ENCODE measurements around the gene ISYNA1. TPM values are rescaled to one million over a fixed set of nuclear protein-coding genes. Genes with fewer than 3 reads are reported as not detected.

The ISYNA1 gene
- total and polyA plus RNA-seq, 12 donors = 12.6 to 137 (median 20.5) TPM

- H3K27me3 ChIP-seq = peaks cover 0 to 23% (median 0%) of the 10 kb centered on the region in 7 donors
- intact Hi-C loops (cut with DNase I) = no loop called here
- ATAC-seq (no peak), DNase-seq (no peak)
- TF ChIP-seq CTCF (IDR thresholded peaks at IDR 0.05) = no peak
- no peak overlapping the region for H3K27ac ChIP-seq
- 95 to 96% methylated on average over 45 to 49 of the region's 49 CpGs for WGBS, 2 donors
- no peak overlapping the region for H3K4me3 ChIP-seq
- peaks cover 0 to 29% (median 0%) of the 10 kb centered on the region in 9 donors for H3K36me3 ChIP-seq
- no peaks in the 10 kb centered on the region for H3K9me3 ChIP-seq
- peaks cover 11 to 59% (median 38%) of the 10 kb centered on the region in 9 donors for H3K4me1 ChIP-seq
These were observed 2.6 kb downstream of the ISYNA1 start for GRCh38 chr19:18435178-18435841.

GRCh38 chr19:18434411-18435175 lies 3.3 kb downstream of the ISYNA1 start:
- TF ChIP-seq CTCF (IDR thresholded peaks at IDR 0.05) = no peak
- Histone ChIP-seq H3K4me3 (peak overlapping the region in 3 of 10 donors; percentile 51 to 57 (median 53)), H3K27me3 (peaks cover 0 to 23% (median 0%) of the 10 kb centered on the region in 7 donors), H3K27ac (peak overlapping the region in 4 of 10 donors; percentile 32 to 62 (median 46)), H3K36me3 (peaks cover 0 to 29% (median 0%) of the 10 kb centered on the region in 9 donors), H3K9me3 (no peaks in the 10 kb centered on the region), H3K4me1 (peaks cover 14 to 65% (median 42%) of the 10 kb centered on the region in 9 donors)
- no peak for DNase-seq
- ATAC-seq = no peak
- intact Hi-C loops (cut with DNase I) = no loop called here
- 90% methylated on average over 20 to 21 of the region's 21 CpGs for WGBS, 2 donors

GRCh38 chr19:18433735-18434398 lies 4.1 kb downstream of the ISYNA1 start:
- peaks cover 20 to 70% (median 46%) of the 10 kb centered on the region in 9 donors for H3K4me1 ChIP-seq

More at GRCh38 chr19:18433735-18434398, 4.1 kb downstream of the ISYNA1 start:
- DNase-seq = no peak
- TF ChIP-seq CTCF (IDR thresholded peaks at IDR 0.05) = no peak
- Histone ChIP-seq H3K36me3 (peaks cover 0 to 29% (median 0%) of the 10 kb centered on the region in 9 donors), H3K27me3 (peaks cover 0 to 23% (median 0%) of the 10 kb centered on the region in 7 donors), H3K4me3 (peak overlapping the region in 9 of 10 donors; percentile 10 to 57 (median 51)), H3K27ac (peak overlapping the region in 7 of 10 donors; percentile 32 to 62 (median 44)), H3K9me3 (no peaks in the 10 kb centered on the region)
- intact Hi-C loops (cut with DNase I) = no loop called here
- no peak for ATAC-seq
- WGBS, 2 donors = 17 to 23% methylated on average over 37 to 59 of the region's 60 CpGs
